Large intestine (tissue), 3 donors: ENCODE results near the gene LTC4S. TPM values are rescaled to one million over a fixed set of nuclear protein-coding genes. Genes with fewer than 3 reads are reported as not detected.

ENCODE experiments used
- DNase-seq, 2 donors: peaks; one replicate each; pipeline versions ENCODE4 v3.0.0 to v3.0.0-alpha.2; 2013
- H3K27ac ChIP-seq: one replicate; pipeline ENCODE4 v1.5.1; 2013; ENCODE audit warnings: low read length
- H3K27me3 ChIP-seq: 2 replicates; pipeline ENCODE4 v1.6.1; 2013; ENCODE audit warnings: low read length; ENCODE audit not compliant: control insufficient read depth, insufficient read depth
- H3K36me3 ChIP-seq: 2 replicates; pipeline ENCODE4 v1.6.1; 2013; ENCODE audit warnings: low read length; ENCODE audit not compliant: control insufficient read depth, insufficient read depth
- H3K4me1 ChIP-seq: one replicate; pipeline ENCODE4 v1.6.1; 2013; ENCODE audit warnings: low read length; ENCODE audit not compliant: control insufficient read depth, insufficient read depth
- H3K4me3 ChIP-seq: one replicate; pipeline ENCODE4 v1.5.1; 2013; ENCODE audit warnings: low read length
- H3K9me3 ChIP-seq: one replicate; pipeline ENCODE4 v1.6.1; 2013; ENCODE audit warnings: mild to moderate bottlenecking, low read depth, low read length, moderate library complexity; ENCODE audit not compliant: control insufficient read depth
- WGBS: methylation state at CpG from one replicate; pipeline ENCODE4 v1.1.5; 2013; ENCODE audit warnings: low lambda C conversion rate; ENCODE audit not compliant: insufficient coverage; 5-methylcytosine and 5-hydroxymethylcytosine counted together
- polyA plus RNA-seq: library from polyadenylated mRNA; unstranded; fragments of 120-200 nt; gene quantifications from one replicate; pipeline ENCODE4 v1.2.1, GENCODE V29; 2013

LTC4S gene
- polyA plus RNA-seq, 1 donor = 2.9 TPM

DNA sequence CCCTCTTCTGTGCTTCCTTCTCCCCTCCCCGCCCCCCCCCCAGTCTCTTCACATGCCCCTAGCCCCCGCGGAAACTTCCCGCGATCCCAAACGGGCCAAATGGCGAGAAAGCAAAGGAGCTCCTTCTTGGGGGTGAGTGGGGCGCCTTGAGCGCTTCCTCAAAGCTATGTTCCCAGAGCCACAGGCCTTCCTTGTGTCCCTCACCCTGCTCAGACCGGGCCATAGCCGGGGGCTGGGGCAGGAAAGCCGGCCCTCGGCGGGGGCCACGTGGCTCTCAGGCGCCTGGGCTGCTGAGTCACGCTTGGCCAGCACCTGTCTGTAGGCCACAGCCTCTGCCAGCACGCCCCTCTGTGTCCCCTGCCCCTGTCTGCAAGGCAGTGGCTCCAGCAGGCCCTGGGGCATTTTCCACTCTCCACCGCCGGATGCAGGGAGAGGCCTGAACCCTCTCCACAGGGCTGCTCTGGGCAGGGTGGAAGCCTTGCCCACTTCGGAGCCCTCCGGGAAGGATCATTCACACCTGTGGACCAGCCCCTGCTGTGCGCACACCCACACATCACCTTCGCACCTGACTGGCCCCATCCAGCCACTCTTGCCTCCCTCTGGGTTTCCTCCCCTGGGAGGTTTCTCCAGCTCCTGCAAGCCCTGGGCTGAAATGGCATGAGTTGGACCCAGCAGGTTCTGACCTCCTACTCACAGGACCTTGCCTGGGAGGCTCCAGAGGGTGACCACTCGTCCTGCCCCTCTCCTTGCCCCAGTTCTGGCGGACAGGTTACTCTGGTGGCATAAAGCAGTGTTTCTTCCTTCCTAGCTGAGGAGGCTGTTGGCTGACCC, 25.7 kb downstream of the LTC4S start:
- H3K36me3 ChIP-seq = peaks cover 22% of the 10 kb centered on the region
- peak; percentile 54 to 82 for DNase-seq
- H3K9me3 ChIP-seq = peaks cover 11% of the 10 kb centered on the region
- peak overlapping the region; percentile 86 for H3K27ac ChIP-seq
- peak overlapping the region; percentile 8 for H3K4me3 ChIP-seq
- peaks cover 62% of the 10 kb centered on the region for H3K4me1 ChIP-seq
- H3K27me3 ChIP-seq = no peaks in the 10 kb centered on the region
- no CpG with 5 or more reads among the region's 26 CpGs for WGBS

DNA sequence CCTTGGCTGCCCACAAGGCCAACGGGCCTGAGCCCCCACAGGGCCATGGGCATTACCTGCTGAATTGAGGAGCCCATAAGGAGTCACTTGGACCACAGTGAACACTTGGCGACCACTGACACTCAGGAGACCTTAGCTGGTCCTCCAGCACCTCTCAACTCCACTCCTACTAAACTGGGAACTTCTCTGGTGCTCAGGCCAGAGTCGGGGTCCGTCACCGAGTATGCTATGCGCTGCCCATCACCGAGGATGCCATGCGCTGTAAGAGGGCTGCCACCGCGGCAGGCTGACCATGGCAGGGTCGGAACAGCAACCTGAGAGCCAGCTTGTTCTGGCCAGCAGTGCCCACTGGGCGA, 26.3 kb downstream of the LTC4S start:
- H3K27ac ChIP-seq = peak overlapping the region; percentile 86
- DNase-seq = no peak
- peaks cover 11% of the 10 kb centered on the region for H3K9me3 ChIP-seq
- peak overlapping the region; percentile 94 for H3K4me3 ChIP-seq
- H3K4me1 ChIP-seq = peaks cover 67% of the 10 kb centered on the region
- peaks cover 28% of the 10 kb centered on the region for H3K36me3 ChIP-seq
- no peaks in the 10 kb centered on the region for H3K27me3 ChIP-seq
- no CpG with 5 or more reads among the region's 12 CpGs for WGBS

DNA sequence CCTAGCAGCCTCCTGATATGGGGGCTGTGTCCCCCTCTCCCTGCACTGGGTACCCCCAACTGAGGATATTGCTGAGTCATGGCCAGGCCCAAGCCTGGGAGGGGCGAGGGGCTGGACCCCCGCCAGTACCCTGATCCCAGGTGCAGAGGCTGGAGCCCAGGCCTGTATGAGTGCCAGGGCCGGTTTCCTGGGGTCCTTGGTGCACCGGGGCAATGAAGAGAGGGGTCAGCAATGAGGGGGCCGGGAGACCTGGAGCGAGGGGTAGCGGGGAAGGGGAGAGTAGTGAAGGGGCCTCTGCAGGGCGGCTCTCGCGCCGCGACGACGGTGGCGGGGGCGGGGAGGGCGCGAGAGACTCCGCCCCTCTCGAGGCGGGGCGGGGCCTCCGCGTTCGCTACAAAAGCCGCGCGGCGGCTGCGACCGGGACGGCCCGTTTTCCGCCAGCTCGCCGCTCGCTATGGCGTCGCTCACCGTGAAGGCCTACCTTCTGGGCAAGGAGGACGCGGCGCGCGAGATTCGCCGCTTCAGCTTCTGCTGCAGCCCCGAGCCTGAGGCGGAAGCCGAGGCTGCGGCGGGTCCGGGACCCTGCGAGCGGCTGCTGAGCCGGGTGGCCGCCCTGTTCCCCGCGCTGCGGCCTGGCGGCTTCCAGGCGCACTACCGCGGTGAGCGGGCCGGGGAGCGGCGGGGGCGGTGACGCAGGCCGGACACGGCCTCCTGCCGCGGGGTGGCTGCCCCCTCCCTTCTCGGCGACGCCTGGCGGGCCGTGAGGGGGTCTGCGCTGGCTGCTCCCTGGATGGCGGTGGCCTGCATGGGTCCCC, 26.9 kb downstream of the LTC4S start, which contains the start of gene SQSTM1:
Gene SQSTM1 (plus strand): TSS at position 423 of the 815 bp plus-strand sequence. CDS start 32 bp downstream, at position 455.
- H3K4me3 ChIP-seq = peak within 1 kb of the TSS; percentile 94
- no peaks in the 10 kb centered on the region for H3K27me3 ChIP-seq
- H3K9me3 ChIP-seq = peaks cover 11% of the 10 kb centered on the region
- WGBS = no CpG with 5 or more reads among the region's 81 CpGs
- peak; percentile 76 to 90 for DNase-seq
- peak within 1 kb of the TSS; percentile 86 for H3K27ac ChIP-seq
- peaks cover 33% of the 10 kb centered on the region for H3K36me3 ChIP-seq
- peaks cover 73% of the 10 kb centered on the region for H3K4me1 ChIP-seq

DNA sequence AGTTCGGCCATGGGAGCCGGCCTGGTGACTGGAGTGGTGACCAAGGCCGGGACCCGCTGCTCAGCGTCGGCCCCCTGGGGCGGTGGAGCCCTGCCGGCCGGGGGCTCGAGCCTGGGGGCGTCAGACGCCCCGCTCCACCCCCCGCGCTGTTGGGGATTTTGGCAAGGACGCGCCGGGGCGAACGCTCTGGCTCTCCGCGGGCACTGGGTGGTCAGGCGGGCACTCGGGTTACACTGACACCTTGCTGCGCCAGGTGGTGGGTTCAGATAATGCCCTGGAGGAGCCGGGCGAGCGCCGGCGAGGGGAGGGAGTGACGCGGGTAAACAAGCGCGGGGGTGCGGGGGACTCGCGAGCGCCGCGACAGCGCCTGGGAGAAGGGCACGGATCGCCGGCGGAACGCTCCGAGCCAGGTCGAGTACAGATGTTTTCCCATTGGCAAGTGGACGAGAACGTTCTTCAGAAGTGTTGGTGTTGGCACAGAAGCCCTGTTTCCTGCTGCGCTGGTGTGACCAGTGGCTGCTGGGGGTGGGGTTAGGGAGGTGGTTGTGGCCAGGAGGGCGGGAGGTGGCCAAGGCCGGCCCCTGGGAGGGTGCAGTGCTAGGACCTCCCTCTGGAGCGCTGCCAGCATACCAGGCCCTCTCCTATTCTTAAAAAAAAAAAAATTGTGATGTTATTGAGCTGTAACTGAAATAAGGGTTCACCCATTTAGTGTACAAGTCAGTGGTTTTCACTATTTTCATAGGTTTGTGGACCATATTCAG, 27.7 kb downstream of the LTC4S start:
- WGBS = no CpG with 5 or more reads among the region's 54 CpGs
- peaks cover 77% of the 10 kb centered on the region for H3K4me1 ChIP-seq
- H3K27ac ChIP-seq = peak overlapping the region; percentile 86
- DNase-seq = peak; percentile 93
- H3K36me3 ChIP-seq = peaks cover 41% of the 10 kb centered on the region
- H3K9me3 ChIP-seq = peaks cover 11% of the 10 kb centered on the region
- H3K27me3 ChIP-seq = no peaks in the 10 kb centered on the region
- H3K4me3 ChIP-seq = peak overlapping the region; percentile 94

DNA sequence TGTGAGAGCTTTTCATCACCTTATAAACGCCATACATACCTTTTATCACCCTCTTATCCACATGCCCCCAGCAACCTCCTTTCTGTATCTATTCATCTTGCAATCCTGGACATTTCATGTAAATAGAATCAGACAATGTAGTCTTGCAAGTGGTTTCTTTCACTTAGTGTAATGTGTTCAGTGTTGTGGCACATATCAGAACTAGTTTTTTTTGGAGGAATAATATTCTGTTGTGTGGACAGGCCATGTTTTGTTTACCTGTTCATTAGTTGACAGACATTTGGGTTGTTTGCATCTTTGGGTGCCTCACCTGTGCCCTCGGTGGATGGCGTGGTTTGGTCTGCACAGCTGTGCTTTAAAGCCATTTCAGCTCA, 28.3 kb downstream of the LTC4S start:
- H3K4me1 ChIP-seq = peaks cover 79% of the 10 kb centered on the region
- no peaks in the 10 kb centered on the region for H3K27me3 ChIP-seq
- no CpG with 5 or more reads among the region's 3 CpGs for WGBS
- H3K36me3 ChIP-seq = peaks cover 46% of the 10 kb centered on the region
- H3K9me3 ChIP-seq = peaks cover 11% of the 10 kb centered on the region
- DNase-seq = no peak
- peak overlapping the region; percentile 94 for H3K4me3 ChIP-seq
- H3K27ac ChIP-seq = no peak overlapping the region

DNA sequence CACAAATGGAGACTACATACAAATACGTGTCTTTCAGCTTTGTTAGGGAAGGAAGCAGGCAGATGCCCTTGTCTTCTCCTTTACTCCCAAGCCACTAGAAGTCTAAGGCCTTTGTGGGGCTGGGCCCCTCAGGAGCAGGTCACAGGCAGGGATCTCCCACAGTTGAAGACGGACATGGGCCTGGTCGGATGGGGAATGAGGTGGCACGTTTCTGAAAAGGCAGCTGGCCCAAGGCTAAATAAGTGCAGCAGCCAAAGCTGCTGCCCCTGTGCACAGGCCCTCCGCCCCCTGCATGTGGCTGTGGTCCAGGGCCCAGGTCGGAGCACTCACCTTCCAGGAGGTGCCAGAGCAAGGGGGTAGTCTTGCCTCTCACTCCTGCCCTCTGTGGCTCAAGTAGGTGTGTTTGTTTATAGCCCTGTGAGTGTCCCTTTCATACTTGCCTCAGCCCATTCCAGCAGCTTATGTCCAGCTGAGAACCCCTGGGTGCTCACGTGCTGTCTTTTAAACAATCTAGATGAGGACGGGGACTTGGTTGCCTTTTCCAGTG, 28.7 kb downstream of the LTC4S start:
- DNase-seq = no peak
- H3K27ac ChIP-seq = no peak overlapping the region
- peaks cover 47% of the 10 kb centered on the region for H3K36me3 ChIP-seq
- no peaks in the 10 kb centered on the region for H3K27me3 ChIP-seq
- H3K9me3 ChIP-seq = peaks cover 11% of the 10 kb centered on the region
- WGBS = no CpG with 5 or more reads among the region's 8 CpGs
- peaks cover 80% of the 10 kb centered on the region for H3K4me1 ChIP-seq
- peak overlapping the region; percentile 94 for H3K4me3 ChIP-seq

DNA sequence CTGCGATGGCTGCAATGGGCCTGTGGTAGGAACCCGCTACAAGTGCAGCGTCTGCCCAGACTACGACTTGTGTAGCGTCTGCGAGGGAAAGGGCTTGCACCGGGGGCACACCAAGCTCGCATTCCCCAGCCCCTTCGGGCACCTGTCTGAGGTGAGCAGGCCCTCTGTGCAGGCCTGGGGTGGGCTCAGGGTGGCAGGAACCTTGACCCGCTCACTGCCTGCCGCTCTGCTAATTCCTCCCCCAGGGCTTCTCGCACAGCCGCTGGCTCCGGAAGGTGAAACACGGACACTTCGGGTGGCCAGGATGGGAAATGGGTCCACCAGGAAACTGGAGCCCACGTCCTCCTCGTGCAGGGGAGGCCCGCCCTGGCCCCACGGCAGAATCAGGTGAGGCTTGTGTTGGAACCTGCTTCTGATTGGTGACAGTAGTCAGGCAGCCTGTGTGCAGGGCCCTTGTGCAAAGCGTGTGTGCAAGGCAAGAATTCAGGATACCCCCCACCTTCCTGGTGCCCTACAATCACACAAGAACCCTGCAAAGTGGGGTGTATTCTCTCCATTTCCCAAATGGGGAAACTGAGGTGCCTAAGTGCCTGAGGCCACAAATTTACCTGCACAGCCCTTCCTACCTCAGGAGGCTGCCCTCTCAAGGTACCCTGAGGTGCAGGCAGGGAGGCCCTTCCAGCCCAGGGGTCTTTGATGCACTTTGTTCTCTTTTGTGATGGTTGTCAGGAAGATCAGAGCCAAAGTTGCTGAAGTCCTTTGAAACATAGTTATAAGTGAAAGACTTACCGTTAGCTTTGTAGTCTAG, 30.4 kb downstream of the LTC4S start:
- peaks cover 9% of the 10 kb centered on the region for H3K9me3 ChIP-seq
- H3K36me3 ChIP-seq = peaks cover 61% of the 10 kb centered on the region
- no peak overlapping the region for H3K4me3 ChIP-seq
- H3K27me3 ChIP-seq = no peaks in the 10 kb centered on the region
- no CpG with 5 or more reads among the region's 22 CpGs for WGBS
- DNase-seq = no peak
- H3K27ac ChIP-seq = no peak overlapping the region
- H3K4me1 ChIP-seq = peaks cover 71% of the 10 kb centered on the region

DNA sequence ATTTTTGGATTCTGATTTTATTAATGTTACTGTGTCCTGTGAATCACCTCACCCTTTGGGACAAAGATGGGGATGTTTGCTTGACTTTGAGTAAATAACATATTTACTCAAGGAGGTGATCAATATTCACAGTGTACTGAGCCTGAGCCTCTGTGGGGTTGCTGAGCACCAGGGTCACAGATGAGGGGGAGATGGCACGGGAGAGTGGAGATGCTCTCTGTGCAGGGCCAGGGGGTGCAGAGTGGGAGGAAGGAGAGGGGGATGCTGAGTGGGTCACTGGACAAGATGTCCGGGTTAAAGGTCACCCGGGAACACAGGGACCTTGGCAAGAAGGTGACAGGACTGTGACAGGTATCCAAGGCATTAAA, 30.9 kb downstream of the LTC4S start:
- H3K9me3 ChIP-seq = peaks cover 6% of the 10 kb centered on the region
- no peaks in the 10 kb centered on the region for H3K27me3 ChIP-seq
- no peak overlapping the region for H3K27ac ChIP-seq
- no CpG with 5 or more reads among the region's 3 CpGs for WGBS
- H3K4me3 ChIP-seq = no peak overlapping the region
- H3K4me1 ChIP-seq = peaks cover 65% of the 10 kb centered on the region
- no peak for DNase-seq
- H3K36me3 ChIP-seq = peaks cover 65% of the 10 kb centered on the region

DNA sequence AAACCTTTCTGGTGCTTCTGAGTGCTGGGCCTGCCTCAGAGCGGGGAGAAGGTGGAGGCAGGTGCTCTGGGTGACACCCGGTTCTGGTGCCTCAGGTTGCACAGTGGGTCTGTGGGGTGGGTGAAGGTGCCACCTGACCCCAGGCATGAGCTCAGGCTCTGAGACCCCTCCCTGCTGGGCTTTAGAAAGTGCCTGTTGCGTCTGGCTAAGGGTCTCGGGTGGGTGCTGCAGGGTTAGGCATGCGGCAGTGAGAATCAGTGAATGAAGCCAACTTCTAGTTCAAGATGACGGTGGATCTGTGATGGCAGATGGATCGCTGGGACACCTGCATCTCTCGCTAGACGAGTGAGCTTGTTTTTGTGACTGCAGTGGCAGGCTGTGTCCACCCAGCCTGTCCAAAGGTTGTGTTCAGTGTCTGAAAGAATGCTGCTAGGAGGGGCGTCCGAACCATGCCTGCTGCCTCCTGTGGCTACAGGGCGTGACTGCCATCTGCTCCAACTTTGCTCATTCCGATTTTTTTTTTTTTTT, 31.9 kb downstream of the LTC4S start:
- 60% methylated on average over 1 of the region's 13 CpGs for WGBS
- no peak overlapping the region for H3K4me3 ChIP-seq
- H3K36me3 ChIP-seq = peaks cover 74% of the 10 kb centered on the region
- peaks cover 6% of the 10 kb centered on the region for H3K9me3 ChIP-seq
- DNase-seq = peak; percentile 76 to 86
- H3K4me1 ChIP-seq = peaks cover 57% of the 10 kb centered on the region
- H3K27ac ChIP-seq = peak overlapping the region; percentile 63
- no peaks in the 10 kb centered on the region for H3K27me3 ChIP-seq
